HCT116 (cell line): ENCODE results near the gene FAM180A.

Experiments
- ATF3 ChIP-seq: IDR thresholded peaks from 2 replicates; pipeline ENCODE4 v1.6.1; 2012
- CTCF ChIP-seq, 3 experiments: fragments of 200-600 bp in 1 of 3; sonication (generic) in 1 of 3; IDR thresholded peaks in 2 of 3; conservative IDR thresholded peaks in 1 of 3; 2 replicates each; pipeline ENCODE4 v1.5.1; 2012 to 2017; ENCODE audit warnings: low read depth in 2 of 3, low read length in 2 of 3, antibody characterized with exemption in 1 of 3, borderline replicate concordance in 1 of 3, control low read depth in 1 of 3, mild to moderate bottlenecking in 1 of 3, mixed read lengths in 1 of 3, mixed run types in 1 of 3, moderate library complexity in 1 of 3; ENCODE audit not compliant: insufficient read depth in 1 of 3
- ELF1 ChIP-seq: IDR thresholded peaks from 2 replicates; pipeline ENCODE4 v1.6.1; 2012; ENCODE audit warnings: low read depth, borderline replicate concordance
- EZH2 ChIP-seq: fragments of 200-600 bp; sonication (generic); IDR thresholded peaks from 2 replicates; pipeline ENCODE4 v1.6.1; 2017; ENCODE audit warnings: antibody characterized with exemption, mixed run types
- EZH2phosphoT487 ChIP-seq: fragments of 200-600 bp; IDR thresholded peaks from 2 replicates; pipeline ENCODE4 v1.6.1; 2018; ENCODE audit warnings: antibody characterized with exemption, borderline replicate concordance
- POLR2A ChIP-seq: IDR thresholded peaks from 2 replicates; pipeline ENCODE4 v1.7.0; 2011; ENCODE audit warnings: borderline replicate concordance; ENCODE audit not compliant: insufficient read depth, insufficient read length; ENCODE audit errors: extremely low read depth
- POLR2AphosphoS5 ChIP-seq: IDR thresholded peaks from 2 replicates; pipeline ENCODE4 v1.6.1; 2011; ENCODE audit warnings: mild to moderate bottlenecking, low read depth, low read length, moderate library complexity
- RAD21 ChIP-seq: IDR thresholded peaks from 2 replicates; pipeline ENCODE4 v1.6.1; 2012; ENCODE audit warnings: low read depth, mild to moderate bottlenecking
- REST ChIP-seq: IDR thresholded peaks from 2 replicates; pipeline ENCODE4 v1.6.1; 2012; ENCODE audit warnings: low read depth
- SP1 ChIP-seq: IDR thresholded peaks from 2 replicates; pipeline ENCODE4 v1.6.1; 2012; ENCODE audit warnings: low read depth
- SRF ChIP-seq: IDR thresholded peaks from 2 replicates; pipeline ENCODE4 v1.6.1; 2012; ENCODE audit warnings: low read depth
- ZFX ChIP-seq: fragments of 450-650 bp; IDR thresholded peaks from 2 replicates; pipeline ENCODE4 v1.6.1; 2017
- TF ChIP-seq, protein P1 (sequence below): IDR thresholded peaks from 2 replicates; pipeline ENCODE4 v1.6.1; 2011; ENCODE audit warnings: mild to moderate bottlenecking, low read length, moderate library complexity; ENCODE audit not compliant: insufficient replicate concordance; ENCODE audit errors: extremely low read depth

DNA sequence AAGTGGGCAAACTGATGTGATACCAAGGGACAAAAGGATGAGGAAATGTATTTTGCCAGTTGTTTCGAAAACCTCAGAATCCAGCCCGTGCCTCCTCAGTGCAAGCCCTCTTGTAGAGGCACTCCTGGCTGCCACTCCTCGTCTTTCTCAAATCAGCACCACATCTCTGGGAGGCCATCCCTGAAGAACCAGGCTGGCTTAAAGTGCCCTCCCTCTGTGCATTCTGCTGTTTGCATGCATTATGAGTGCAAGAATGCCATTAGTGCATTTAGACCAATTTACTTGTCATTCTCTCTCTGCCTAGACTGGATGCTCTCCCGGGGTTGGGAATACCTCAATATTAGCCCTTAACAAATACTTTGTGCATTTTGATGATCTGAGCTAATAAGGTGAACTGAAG lies 19.9 kb upstream of the FAM180A start:
- TF ChIP-seq CTCF (IDR thresholded peaks at IDR 0.05 in 2 of 3, conservative IDR thresholded peaks at IDR 0.05 in 1 of 3; ENCODE audit: borderline replicate concordance in 1 of 3, insufficient read depth in 1 of 3, low read depth in 2 of 3, low read length in 2 of 3) = no peak
- TF ChIP-seq EZH2phosphoT487 = no peak
- no peak for TF ChIP-seq ELF1
- TF ChIP-seq EZH2 = no peak
- TF ChIP-seq SRF = no peak
- TF ChIP-seq POLR2AphosphoS5 = no peak
- TF ChIP-seq ZFX = no peak
- TF ChIP-seq RAD21 = no peak
- no peak for TF ChIP-seq SP1
- TF ChIP-seq POLR2A = no peak
- TF ChIP-seq, protein P1, sequence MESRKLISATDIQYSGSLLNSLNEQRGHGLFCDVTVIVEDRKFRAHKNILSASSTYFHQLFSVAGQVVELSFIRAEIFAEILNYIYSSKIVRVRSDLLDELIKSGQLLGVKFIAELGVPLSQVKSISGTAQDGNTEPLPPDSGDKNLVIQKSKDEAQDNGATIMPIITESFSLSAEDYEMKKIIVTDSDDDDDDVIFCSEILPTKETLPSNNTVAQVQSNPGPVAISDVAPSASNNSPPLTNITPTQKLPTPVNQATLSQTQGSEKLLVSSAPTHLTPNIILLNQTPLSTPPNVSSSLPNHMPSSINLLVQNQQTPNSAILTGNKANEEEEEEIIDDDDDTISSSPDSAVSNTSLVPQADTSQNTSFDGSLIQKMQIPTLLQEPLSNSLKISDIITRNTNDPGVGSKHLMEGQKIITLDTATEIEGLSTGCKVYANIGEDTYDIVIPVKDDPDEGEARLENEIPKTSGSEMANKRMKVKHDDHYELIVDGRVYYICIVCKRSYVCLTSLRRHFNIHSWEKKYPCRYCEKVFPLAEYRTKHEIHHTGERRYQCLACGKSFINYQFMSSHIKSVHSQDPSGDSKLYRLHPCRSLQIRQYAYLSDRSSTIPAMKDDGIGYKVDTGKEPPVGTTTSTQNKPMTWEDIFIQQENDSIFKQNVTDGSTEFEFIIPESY = no peak
- TF ChIP-seq REST = no peak
- TF ChIP-seq ATF3 = no peak
